ENCODE measurements around the gene GLS. TPM values are rescaled to one million over a fixed set of nuclear protein-coding genes. Genes with fewer than 3 reads are reported as not detected.

The GLS gene
- total and polyA plus RNA-seq, 11 donors, result 19.1 to 94.5 (median 47.6) TPM

DNA sequence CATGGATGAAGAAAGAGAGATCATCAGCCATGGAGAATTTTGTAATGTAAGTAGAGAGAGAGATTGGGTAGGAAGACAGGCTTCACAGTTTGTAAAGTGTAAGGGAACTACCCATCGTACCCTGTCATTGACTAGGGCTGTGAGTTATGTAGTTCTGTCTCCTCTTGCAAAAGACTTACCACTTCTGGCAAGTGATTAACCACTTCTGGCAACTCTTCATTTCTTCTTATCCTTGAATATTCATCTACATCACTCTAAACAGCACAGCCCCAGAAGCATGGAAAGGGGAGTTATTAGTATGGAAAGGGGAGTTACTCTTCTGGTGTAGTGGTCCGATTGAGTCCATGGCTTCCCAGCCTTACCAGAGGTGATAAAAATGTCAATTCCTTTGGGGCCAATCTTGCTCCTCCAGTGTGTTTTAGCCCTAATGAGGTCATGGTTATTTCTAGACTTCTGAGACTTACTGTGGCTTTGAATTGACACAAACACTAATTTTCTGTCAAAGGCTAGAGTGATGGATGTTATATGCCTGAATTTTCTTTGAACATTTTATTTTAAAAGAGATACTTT is 81.4 kb downstream of the GLS start:
- 67 to 76% (median 71%) methylated on average over 2 of the region's 2 CpGs for WGBS, 4 donors
- Histone ChIP-seq H3K36me3 (peaks cover 0 to 75% (median 49%) of the 10 kb centered on the region in 9 donors), H3K4me3 (no peak overlapping the region), H3K9me3 (peaks cover 0 to 2% (median 0%) of the 10 kb centered on the region in 12 donors), H3K27me3 (no peaks in the 10 kb centered on the region), H3K4me1 (peaks cover 0 to 10% (median 0%) of the 10 kb centered on the region in 12 donors), H3K27ac (no peak overlapping the region)
- no peak for TF ChIP-seq POLR2A (IDR thresholded peaks at IDR 0.05)
- TF ChIP-seq CTCF (IDR thresholded peaks at IDR 0.05), result no peak
- intact Hi-C loops (cut with DNase I), result loop anchor here in 1 of 10 donors (10.0 kb wide), 1 partner anchor 57 kb away; no protein-coding TSS in a partner anchor
- ATAC-seq (peak in 3 of 4 donors; percentile 32 to 61 (median 57)), DNase-seq (no peak)

GRCh38 chr2:190963088-190963487 is 82.5 kb downstream of the GLS start:
- Histone ChIP-seq H3K9me3 (no peaks in the 10 kb centered on the region), H3K27ac (no peak overlapping the region), H3K4me1 (peaks cover 0 to 10% (median 0%) of the 10 kb centered on the region in 12 donors), H3K36me3 (peaks cover 0 to 86% (median 60%) of the 10 kb centered on the region in 9 donors), H3K4me3 (no peak overlapping the region), H3K27me3 (no peaks in the 10 kb centered on the region)
- ATAC-seq, result no peak
- WGBS, 4 donors, result 84 to 91% (median 87%) methylated on average over 2 of the region's 2 CpGs
- DNase-seq, result no peak
- intact Hi-C loops (cut with DNase I), result loop anchor here in 1 of 10 donors (10.0 kb wide), 1 partner anchor 58 kb away; no protein-coding TSS in a partner anchor
- TF ChIP-seq CTCF (IDR thresholded peaks at IDR 0.05), result no peak
- no peak for TF ChIP-seq POLR2A (IDR thresholded peaks at IDR 0.05)

GRCh38 chr2:190964170-190964795 is 83.7 kb downstream of the GLS start:
- intact Hi-C loops (cut with DNase I), result loop anchor here in 1 of 10 donors (10.0 kb wide), 1 partner anchor 59 kb away; no protein-coding TSS in a partner anchor
- Histone ChIP-seq H3K27me3 (no peaks in the 10 kb centered on the region), H3K4me3 (no peak overlapping the region), H3K4me1 (peaks cover 0 to 10% (median 0%) of the 10 kb centered on the region in 12 donors), H3K27ac (no peak overlapping the region), H3K36me3 (peaks cover 0 to 96% (median 72%) of the 10 kb centered on the region in 9 donors), H3K9me3 (no peaks in the 10 kb centered on the region)
- DNase-seq (no peak), ATAC-seq (no peak)
- TF ChIP-seq POLR2A (IDR thresholded peaks at IDR 0.05) (no peak), CTCF (IDR thresholded peaks at IDR 0.05) (no peak)
- WGBS, 4 donors, result 77 to 84% (median 81%) methylated on average over 6 of the region's 6 CpGs

GRCh38 chr2:190965580-190966222 is 85.1 kb downstream of the GLS start:
- TF ChIP-seq POLR2A (IDR thresholded peaks at IDR 0.05) (no peak), CTCF (IDR thresholded peaks at IDR 0.05) (no peak)
- Histone ChIP-seq H3K4me3 (no peak overlapping the region), H3K36me3 (peaks cover 0 to 100% (median 86%) of the 10 kb centered on the region in 9 donors), H3K27me3 (no peaks in the 10 kb centered on the region), H3K27ac (no peak overlapping the region), H3K9me3 (no peaks in the 10 kb centered on the region), H3K4me1 (peaks cover 0 to 10% (median 0%) of the 10 kb centered on the region in 12 donors)
- ATAC-seq, result no peak
- DNase-seq, result no peak
- intact Hi-C loops (cut with DNase I), result loop anchor here in 1 of 10 donors (10.0 kb wide), 1 partner anchor 61 kb away; no protein-coding TSS in a partner anchor
- 84 to 97% (median 92%) methylated on average over 2 of the region's 2 CpGs for WGBS, 4 donors

Data from heart left ventricle (tissue), 16 donors.